Activated naive CD8-positive, alpha-beta T cell (primary cell): ENCODE results near the gene ATXN2.

Experiments used
- H3K27ac Mint-ChIP-seq: one replicate; pipeline ENCODE4 v1.8.0; 2021; ENCODE audit warnings: mixed read lengths
- H3K27me3 Mint-ChIP-seq: one replicate; pipeline ENCODE4 v1.8.0; 2021; ENCODE audit warnings: mixed read lengths
- H3K36me3 Mint-ChIP-seq: one replicate; pipeline ENCODE4 v1.8.0; 2021; ENCODE audit warnings: mixed read lengths
- H3K4me1 Mint-ChIP-seq: one replicate; pipeline ENCODE4 v1.8.0; 2021; ENCODE audit warnings: low read depth, mixed read lengths
- H3K4me3 Mint-ChIP-seq: one replicate; pipeline ENCODE4 v1.8.0; 2021; ENCODE audit warnings: mild to moderate bottlenecking, mixed read lengths
- H3K9me3 Mint-ChIP-seq: one replicate; pipeline ENCODE4 v1.8.0; 2021; ENCODE audit warnings: low read depth, mixed read lengths

Gene ATXN2

DNA sequence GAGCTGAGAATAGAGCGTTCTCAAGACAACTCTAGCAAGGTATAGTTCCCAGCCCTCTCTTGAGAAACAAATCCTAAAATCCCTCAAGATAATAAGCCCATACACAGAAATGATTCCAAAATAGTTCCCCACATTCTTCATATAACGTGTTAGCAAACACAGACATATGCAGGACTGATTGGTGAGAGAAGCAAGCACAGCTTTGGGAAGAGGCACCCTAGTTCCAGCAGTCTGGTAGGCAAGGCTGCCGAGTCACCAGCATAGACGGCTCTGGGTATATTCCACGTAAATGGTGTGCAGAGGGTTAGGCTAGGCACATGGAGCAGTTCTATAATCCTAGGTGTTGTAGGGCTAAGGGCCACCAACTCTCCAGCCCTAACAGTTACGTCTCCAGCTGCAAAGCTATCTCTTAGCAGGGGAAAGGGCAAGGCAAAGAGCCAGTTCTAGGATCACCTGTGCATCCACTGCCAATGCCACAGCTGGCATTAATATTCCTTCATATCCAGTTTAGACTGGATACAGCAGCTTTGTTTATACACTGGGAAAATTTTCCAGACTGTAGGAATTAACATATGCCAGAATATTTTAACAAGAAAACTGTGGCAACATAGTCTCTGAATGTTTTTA, 140.5 kb downstream of the ATXN2 start:
- Mint-ChIP-seq H3K27me3 (no peaks in the 10 kb centered on the region), H3K36me3 (no peaks in the 10 kb centered on the region), H3K27ac (no peak overlapping the region), H3K4me3 (no peak overlapping the region), H3K4me1 (peaks cover 3% of the 10 kb centered on the region), H3K9me3 (no peaks in the 10 kb centered on the region)

DNA sequence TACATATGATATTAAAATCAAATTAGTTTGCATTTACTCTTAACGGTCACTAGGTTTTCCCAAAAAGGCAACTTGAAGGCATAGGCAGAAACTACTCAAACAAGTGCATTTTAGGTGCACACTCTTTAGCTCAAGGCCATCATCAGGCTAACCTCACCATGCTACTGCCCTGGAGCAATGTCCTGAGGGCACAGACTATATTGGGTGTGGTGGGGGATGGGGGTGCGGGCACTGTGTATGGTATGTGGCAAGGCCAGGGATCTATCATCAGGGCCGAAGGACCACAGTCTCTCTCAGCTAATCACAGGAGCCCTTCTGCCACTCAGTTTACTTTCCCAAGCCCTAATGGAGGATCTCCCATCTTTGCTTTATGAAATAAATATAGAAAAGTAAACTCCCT, 141.5 kb downstream of the ATXN2 start:
- Mint-ChIP-seq H3K36me3 (no peaks in the 10 kb centered on the region), H3K27ac (no peak overlapping the region), H3K9me3 (no peaks in the 10 kb centered on the region), H3K27me3 (no peaks in the 10 kb centered on the region), H3K4me1 (peaks cover 3% of the 10 kb centered on the region), H3K4me3 (no peak overlapping the region)

DNA sequence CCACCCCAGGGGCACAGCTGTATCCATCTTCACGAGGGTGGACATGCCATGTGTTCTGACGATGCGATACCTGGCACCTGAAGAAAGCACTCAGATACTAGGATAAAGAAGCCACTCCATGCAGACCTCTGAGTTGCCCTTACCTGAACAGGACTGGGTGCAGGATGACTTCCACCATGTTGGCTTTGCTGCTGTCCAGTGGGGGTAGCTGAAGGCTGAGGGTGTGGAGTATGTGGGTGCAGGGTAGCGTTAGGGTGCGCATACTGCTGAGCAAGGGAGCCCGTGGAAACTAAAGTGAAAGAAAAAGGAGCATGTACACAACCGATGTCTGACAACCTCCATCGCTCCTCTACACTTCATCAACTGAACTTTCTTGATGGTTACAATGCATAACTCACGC, 142.0 kb downstream of the ATXN2 start:
- Mint-ChIP-seq H3K4me3 (no peak overlapping the region), H3K27ac (peak overlapping the region; percentile 5), H3K27me3 (no peaks in the 10 kb centered on the region), H3K9me3 (no peaks in the 10 kb centered on the region), H3K36me3 (no peaks in the 10 kb centered on the region), H3K4me1 (peaks cover 3% of the 10 kb centered on the region)

DNA sequence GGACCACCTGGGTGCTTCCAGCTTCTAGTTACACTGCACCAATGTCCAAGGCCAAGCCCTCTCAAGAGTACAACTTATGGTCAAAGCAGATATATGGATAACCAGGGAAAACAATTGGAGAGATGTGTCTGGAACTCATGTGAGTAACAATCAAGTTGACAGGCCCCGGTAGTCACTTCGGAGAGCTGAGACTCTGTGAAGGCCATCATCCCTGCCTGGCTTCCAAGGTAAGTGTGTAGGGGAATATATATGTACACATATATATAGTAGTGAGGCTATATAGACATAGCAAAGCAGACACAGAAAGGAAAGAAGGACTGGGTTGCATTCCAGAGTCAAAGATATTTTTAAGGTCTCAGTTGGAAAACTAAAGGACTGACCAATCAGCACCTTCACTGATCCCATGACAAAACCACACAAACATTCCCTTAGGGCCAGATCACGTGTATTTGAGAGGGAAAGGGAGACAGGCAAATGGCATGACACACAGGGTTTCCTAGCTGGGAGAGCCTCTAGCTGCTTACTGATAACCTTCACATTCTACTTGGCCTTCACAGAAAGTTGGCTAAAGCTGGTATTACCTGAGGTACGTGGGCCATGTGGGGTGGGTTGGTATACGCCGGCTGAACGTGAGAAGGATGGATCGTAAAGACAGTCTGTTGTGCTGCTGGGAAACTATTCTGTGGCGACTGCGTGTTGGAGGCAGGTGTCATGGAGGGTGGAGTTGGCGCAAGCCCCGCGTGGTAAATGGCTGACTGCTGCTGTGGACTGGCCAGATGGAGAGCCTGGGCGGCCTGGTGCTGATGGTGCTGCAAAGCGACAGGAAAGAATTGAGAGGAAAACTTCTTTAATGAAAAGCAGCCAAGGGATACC, 143.4 kb downstream of the ATXN2 start:
- Mint-ChIP-seq H3K27ac (peak overlapping the region; percentile 41), H3K4me1 (peaks cover 14% of the 10 kb centered on the region), H3K9me3 (no peaks in the 10 kb centered on the region), H3K36me3 (peaks cover 4% of the 10 kb centered on the region), H3K4me3 (no peak overlapping the region), H3K27me3 (no peaks in the 10 kb centered on the region)

- Mint-ChIP-seq H3K27ac (peak overlapping the region; percentile 30), H3K36me3 (peaks cover 4% of the 10 kb centered on the region), H3K9me3 (no peaks in the 10 kb centered on the region)
Measured at GRCh38 chr12:111454716-111455447, 144.2 kb downstream of the ATXN2 start.

DNA sequence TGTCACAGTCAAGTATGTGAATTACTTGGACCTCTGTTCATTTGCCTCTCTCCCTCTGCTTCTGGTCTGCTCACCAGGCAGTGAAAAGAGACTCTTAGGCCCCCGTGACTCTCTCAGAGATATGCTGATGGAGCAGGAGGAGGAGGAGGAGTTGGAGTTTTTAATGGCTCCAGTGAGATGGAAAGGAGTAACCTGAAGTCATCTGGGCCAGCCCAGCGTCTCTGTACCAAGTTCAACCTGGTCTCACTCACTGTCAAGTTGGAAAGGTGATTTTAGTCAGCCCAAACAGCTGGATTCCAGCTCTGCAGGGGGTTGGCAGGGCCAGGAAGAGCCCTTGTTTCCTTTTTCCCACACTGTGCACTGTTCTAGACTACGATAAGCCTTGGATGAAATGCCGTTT, 144.8 kb downstream of the ATXN2 start:
- Mint-ChIP-seq H3K4me1 (peaks cover 21% of the 10 kb centered on the region), H3K9me3 (no peaks in the 10 kb centered on the region), H3K27ac (no peak overlapping the region), H3K27me3 (no peaks in the 10 kb centered on the region), H3K36me3 (peaks cover 4% of the 10 kb centered on the region), H3K4me3 (no peak overlapping the region)

More at GRCh38 chr12:111454716-111455447, 144.2 kb downstream of the ATXN2 start:
- Mint-ChIP-seq H3K27me3 (no peaks in the 10 kb centered on the region), H3K4me1 (peaks cover 18% of the 10 kb centered on the region), H3K4me3 (no peak overlapping the region)

- Mint-ChIP-seq H3K4me1 (peaks cover 27% of the 10 kb centered on the region), H3K9me3 (no peaks in the 10 kb centered on the region), H3K27me3 (no peaks in the 10 kb centered on the region), H3K27ac (peak overlapping the region; percentile 29), H3K4me3 (no peak overlapping the region), H3K36me3 (peaks cover 4% of the 10 kb centered on the region)
Measured at GRCh38 chr12:111453071-111453989, 145.8 kb downstream of the ATXN2 start.

DNA sequence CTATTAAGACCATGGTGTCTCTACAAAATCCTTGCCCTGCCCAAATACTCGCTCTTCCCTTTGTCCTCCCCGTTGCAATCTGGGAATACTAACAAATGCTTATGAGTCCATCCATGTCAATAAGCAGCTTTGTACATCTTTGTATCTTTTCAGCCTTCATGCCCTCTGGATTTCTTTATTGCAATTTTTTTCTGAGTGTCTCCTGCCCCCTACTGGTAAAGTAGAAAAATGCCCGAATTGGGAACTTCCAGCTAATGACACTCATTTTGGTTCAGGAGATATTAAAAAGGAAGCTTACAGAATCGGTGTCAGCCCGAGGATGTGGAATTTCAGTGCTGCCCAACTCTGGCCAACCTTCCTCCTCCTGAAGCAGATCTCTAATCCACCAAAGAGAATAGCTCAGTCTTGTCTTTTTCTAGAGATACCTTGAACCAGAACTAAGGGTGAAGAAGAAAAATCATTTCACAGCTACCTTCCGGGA, 147.4 kb downstream of the ATXN2 start:
- Mint-ChIP-seq H3K9me3 (no peaks in the 10 kb centered on the region), H3K36me3 (peaks cover 4% of the 10 kb centered on the region), H3K27ac (peak overlapping the region; percentile 61), H3K4me1 (peaks cover 30% of the 10 kb centered on the region), H3K4me3 (no peak overlapping the region), H3K27me3 (no peaks in the 10 kb centered on the region)

GRCh38 chr12:111451232-111451631, 147.9 kb downstream of the ATXN2 start:
- Mint-ChIP-seq H3K9me3 (no peaks in the 10 kb centered on the region), H3K27me3 (no peaks in the 10 kb centered on the region), H3K36me3 (peaks cover 4% of the 10 kb centered on the region), H3K27ac (peak overlapping the region; percentile 65), H3K4me3 (no peak overlapping the region), H3K4me1 (peaks cover 33% of the 10 kb centered on the region)

DNA sequence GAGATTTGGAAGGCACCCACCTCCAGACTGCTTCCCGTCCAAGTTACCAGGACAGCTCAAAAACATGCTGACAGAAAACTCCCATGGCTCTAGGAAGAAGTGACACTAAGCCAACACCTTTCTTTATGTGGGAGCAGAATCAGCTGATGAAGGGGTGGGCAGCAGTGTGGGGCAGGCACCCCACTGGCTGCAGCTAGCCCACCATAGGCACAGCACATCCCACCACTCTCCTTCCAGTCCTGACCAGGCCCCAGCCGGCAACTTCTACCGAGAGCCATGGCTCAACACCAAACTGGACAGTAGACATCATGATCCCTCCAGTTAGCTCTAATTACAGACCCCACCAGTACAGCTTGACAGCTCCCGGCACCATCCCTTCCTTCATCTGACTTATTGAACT, 148.4 kb downstream of the ATXN2 start:
- Mint-ChIP-seq H3K36me3 (peaks cover 4% of the 10 kb centered on the region), H3K27me3 (no peaks in the 10 kb centered on the region), H3K27ac (peak overlapping the region; percentile 65), H3K4me1 (peaks cover 38% of the 10 kb centered on the region), H3K4me3 (no peak overlapping the region), H3K9me3 (no peaks in the 10 kb centered on the region)

- H3K4me3 Mint-ChIP-seq, result no peak overlapping the region
- H3K4me1 Mint-ChIP-seq, result peaks cover 47% of the 10 kb centered on the region
- H3K27me3 Mint-ChIP-seq, result no peaks in the 10 kb centered on the region
- H3K27ac Mint-ChIP-seq, result peak overlapping the region; percentile 28
- peaks cover 4% of the 10 kb centered on the region for H3K36me3 Mint-ChIP-seq
- H3K9me3 Mint-ChIP-seq, result no peaks in the 10 kb centered on the region
Measured at GRCh38 chr12:111448846-111449790, 150.0 kb downstream of the ATXN2 start.

GRCh38 chr12:111448266-111448830, 150.8 kb downstream of the ATXN2 start:
- no peak overlapping the region for H3K4me3 Mint-ChIP-seq
- peak overlapping the region; percentile 41 for H3K27ac Mint-ChIP-seq
- H3K27me3 Mint-ChIP-seq, result no peaks in the 10 kb centered on the region
- no peaks in the 10 kb centered on the region for H3K9me3 Mint-ChIP-seq
- peaks cover 4% of the 10 kb centered on the region for H3K36me3 Mint-ChIP-seq
- peaks cover 54% of the 10 kb centered on the region for H3K4me1 Mint-ChIP-seq

- Mint-ChIP-seq H3K36me3 (peaks cover 4% of the 10 kb centered on the region), H3K4me3 (no peak overlapping the region), H3K9me3 (no peaks in the 10 kb centered on the region), H3K4me1 (peaks cover 60% of the 10 kb centered on the region), H3K27ac (peak overlapping the region; percentile 41), H3K27me3 (no peaks in the 10 kb centered on the region)
Measured at GRCh38 chr12:111447571-111448265, 151.4 kb downstream of the ATXN2 start.
